ENCODE results near the gene LCMT2.

The LCMT2 gene

DNA sequence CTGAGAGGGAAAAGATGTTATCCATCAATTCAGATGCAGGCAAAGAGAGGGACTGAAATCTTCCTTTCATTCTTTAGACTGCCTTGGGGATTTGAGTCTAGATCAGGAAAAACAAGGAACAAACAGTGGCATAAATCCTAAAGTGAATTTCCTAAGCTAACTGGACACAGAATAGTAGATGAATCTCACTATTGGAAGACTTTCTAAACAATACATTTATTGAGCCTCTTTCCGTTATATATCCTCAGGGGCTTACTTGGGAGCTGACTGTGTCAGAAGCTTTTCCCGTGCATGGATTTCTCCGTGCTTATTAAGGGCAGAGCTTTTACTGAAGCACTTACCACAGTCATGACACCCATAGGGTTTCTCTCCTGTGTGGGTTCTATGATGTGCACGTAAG lies 30.4 kb upstream of the LCMT2 start:
- no peak overlapping the region for H3K27ac ChIP-seq
- TF ChIP-seq CTCF (IDR thresholded peaks at IDR 0.05) (no peak), ZFX (IDR thresholded peaks at IDR 0.05; ENCODE audit: borderline replicate concordance) (no peak)

DNA sequence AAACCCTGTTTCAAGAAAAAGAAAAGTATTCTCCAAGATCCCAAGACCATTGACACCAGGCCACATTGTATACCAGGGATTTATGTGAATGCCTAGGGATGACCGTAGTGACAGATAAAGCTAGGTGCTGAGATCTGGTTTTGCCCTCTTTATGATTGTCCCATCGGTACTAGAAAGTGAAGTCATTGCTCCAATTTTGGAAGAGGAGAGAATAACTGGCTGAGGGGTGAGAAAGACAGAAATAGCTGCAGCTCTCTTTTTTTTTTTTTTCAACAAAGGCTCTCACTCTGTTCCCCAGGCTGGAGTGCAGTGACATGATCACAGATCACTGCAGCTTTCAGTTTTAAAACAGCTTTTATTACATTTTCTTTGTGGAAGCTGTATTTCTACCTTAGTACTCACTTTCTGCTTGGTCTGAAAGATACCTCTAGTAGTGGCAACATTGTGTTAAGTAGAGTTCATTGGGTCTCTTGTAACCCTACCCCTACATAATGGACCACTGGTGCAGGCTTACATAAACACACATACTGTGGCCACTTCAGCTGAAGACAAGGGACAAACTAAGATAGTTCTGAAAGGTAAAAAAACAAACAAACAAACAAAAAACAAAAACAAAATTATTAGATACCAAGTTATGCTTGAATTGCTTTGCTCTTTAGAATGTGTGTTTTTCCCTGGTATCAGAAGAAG lies 22.5 kb upstream of the LCMT2 start:
- TF ChIP-seq CTCF (IDR thresholded peaks at IDR 0.05) = no peak
- TF ChIP-seq ZFX (IDR thresholded peaks at IDR 0.05; ENCODE audit: borderline replicate concordance) = no peak
- no peak overlapping the region for H3K27ac ChIP-seq

- H3K27ac ChIP-seq = no peak overlapping the region
- TF ChIP-seq ZFX (IDR thresholded peaks at IDR 0.05; ENCODE audit: borderline replicate concordance) (no peak), CTCF (IDR thresholded peaks at IDR 0.05) (no peak)
Measured at GRCh38 chr15:43347114-43347513, 16.7 kb upstream of the LCMT2 start.

- TF ChIP-seq ZFX (IDR thresholded peaks at IDR 0.05; ENCODE audit: borderline replicate concordance) = no peak
- no peak for TF ChIP-seq CTCF (IDR thresholded peaks at IDR 0.05)
- no peak overlapping the region for H3K27ac ChIP-seq
Measured at GRCh38 chr15:43346305-43346704, 15.9 kb upstream of the LCMT2 start.

DNA sequence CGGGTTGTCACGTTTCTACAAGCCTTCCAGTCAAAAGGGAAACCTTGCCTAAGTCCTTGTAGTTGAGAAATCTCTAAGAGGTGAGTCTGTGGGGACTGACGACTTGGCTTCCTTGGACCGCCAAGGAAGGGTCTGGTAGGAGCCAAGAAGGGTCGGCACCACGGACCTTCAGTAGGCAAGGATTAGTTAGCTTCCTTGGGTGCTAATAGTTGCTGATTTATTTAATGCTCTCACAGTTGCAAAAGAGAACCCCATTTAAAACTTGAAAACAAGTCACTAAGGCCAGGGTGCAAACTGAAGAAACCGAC lies 361 bp upstream of the LCMT2 start:
- peak overlapping the region; percentile 96 for H3K27ac ChIP-seq
- no peak for TF ChIP-seq CTCF (IDR thresholded peaks at IDR 0.05)
- TF ChIP-seq ZFX (IDR thresholded peaks at IDR 0.05; ENCODE audit: borderline replicate concordance) = no peak

DNA sequence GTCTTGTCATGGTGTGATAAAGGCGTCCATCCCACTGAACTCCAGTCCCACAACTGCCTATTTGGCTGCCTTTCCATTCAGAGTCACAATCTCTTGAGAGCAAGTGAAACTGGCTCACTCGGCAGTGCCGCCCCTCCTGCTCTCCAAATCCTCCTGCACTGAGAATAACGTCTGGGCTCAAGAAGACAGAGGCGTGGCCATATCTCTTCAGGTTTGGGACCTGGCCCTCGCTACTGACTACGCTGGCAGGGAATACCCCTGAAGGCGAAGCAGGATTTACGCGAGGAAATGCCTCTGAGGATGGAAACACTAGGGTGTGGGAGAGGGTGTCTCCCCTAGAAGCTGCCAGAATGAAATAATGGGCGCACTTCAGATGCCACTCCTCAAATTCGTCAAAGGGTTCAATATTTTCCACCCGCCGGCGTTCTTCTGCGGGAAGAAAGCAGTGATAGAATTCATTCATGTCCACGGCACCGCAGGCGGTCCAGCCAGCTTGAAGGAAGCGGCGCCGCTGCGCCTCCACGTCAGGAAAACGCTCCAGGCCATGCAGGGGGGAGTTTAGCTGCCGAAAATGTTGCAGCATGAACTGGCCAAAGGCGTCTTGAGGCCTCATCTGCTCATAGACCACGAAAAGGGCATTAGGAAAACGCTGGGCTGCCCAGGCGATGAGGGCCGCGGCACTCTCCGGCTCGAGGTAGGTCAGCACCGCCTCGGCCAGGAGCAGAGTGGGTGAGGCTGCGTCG lies 985 bp downstream of the LCMT2 start:
- no peak for TF ChIP-seq CTCF (IDR thresholded peaks at IDR 0.05)
- no peak for TF ChIP-seq ZFX (IDR thresholded peaks at IDR 0.05; ENCODE audit: borderline replicate concordance)
- peak overlapping the region; percentile 96 for H3K27ac ChIP-seq

- TF ChIP-seq CTCF (IDR thresholded peaks at IDR 0.05) (no peak), ZFX (IDR thresholded peaks at IDR 0.05; ENCODE audit: borderline replicate concordance) (no peak)
Measured at GRCh38 chr15:43325039-43325684, 5.2 kb downstream of the LCMT2 start.

More at GRCh38 chr15:43325039-43325684, 5.2 kb downstream of the LCMT2 start:
- no peak overlapping the region for H3K27ac ChIP-seq

Data from 22Rv1 (cell line).